Amygdala (tissue), 56 donors: ENCODE measurements around the gene FAM193A.

ENCODE experiments used
- DNase-seq, 56 donors: peaks; one replicate each; lab custom pipeline; 2025; lab: John Stamatoyannopoulos, UW

Gene FAM193A

DNA sequence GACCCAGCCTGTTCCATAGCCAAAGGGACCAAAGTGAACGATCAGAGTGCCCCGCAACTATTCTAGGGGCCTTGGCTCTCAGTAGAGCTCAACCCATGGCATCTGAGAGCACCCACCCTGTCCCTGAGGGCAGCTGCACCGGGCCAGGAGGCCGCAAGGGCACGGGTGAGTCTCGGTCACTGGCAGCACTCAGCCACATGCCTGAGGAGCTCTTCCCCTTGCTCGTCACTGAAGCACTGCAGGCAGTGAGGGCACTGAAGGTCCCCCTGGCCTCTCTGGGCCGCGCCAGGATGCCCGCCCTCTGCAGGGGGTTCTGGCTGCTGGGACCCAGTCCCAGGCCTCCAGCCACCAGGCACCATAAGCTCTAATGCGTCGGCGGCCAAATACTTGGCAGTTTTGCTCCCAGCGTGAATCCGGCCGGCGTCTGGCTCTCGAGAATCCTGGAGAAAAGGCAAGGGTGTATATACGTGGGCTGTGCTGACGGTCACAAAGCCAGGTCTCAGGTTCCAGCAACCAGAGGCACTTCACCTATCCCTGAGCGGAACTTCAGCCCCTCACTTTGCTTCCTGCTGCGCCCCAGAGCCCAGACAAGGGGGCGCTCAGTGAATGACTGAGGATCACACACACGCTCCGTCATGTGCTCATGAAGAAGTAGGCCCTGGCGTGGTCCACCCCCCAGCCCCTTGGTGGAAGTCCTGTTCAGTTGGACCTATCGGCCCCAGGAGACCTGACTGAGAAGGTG lies 205.8 kb downstream of the FAM193A start:
- no peak for DNase-seq

GRCh38 chr4:2742823-2743517 lies 206.5 kb downstream of the FAM193A start:
- DNase-seq = no peak

- DNase-seq = no peak
Observed at GRCh38 chr4:2743518-2744445, 207.3 kb downstream of the FAM193A start.

- DNase-seq = no peak
Observed at GRCh38 chr4:2744576-2745270, 208.3 kb downstream of the FAM193A start.

- DNase-seq = no peak
Observed at GRCh38 chr4:2745516-2745915, 209.1 kb downstream of the FAM193A start.

GRCh38 chr4:2745981-2746806 lies 209.7 kb downstream of the FAM193A start:
- no peak for DNase-seq

- no peak for DNase-seq
Observed at GRCh38 chr4:2746891-2747695, 210.6 kb downstream of the FAM193A start.

DNA sequence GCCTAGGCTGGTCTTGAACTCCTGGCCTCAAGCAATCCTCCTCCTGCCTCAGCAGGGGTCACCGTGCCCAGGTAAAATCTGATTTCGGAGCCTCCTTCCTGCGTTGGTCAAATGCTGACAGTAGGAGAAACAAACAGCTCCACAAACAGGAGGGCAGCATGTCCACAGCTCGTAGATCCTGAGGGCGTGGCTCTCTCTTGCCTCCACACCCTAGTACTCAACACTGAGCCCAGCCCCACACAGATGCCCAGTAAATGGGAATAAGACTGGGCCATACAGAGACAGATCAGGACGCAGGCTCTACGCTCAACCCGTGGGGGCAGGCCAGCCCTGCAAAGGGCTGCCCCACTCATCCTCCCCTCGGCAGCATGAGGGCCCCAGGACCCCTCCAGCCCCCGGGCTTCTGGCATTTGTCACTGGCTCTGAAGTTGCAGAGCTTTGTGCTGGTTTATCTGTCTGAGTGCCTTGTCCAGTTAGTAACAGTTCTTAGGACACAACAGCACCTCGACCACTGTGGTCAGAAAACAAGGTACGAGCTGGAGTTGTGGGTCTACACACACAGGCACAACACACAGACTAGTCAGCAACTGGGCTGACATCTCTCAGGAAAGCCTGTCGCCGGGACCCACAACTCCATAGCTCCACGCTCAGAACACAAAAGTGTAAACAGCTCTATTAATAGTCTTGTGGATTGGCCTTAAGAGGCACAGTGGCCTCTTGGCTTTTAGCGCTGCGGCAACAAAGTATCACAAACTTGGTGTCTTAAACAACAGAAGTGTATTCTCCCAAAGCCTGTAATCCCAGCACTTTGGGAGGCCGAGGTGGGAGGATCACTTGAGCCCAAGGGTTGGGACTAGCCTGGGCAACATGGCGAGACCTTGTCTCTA lies 214.5 kb downstream of the FAM193A start:
- DNase-seq = no peak

DNA sequence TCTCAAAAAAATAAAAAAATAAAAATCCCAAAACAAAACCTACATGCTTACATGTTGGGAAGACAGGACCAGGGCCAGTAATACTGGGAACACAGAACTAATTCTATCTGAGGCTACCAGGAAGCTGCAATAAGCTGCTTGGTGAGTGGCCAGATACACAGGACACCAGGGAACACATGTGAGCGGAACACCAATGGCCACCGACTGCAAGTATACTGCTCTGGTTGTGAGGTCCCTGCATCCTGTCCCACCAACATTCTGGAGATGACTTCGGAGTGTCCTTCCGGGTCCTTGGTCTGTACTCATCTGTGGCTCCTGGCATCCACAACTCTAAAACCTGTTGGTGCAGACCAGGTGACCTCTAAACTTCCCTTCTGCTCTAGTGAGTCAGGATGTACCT lies 217.0 kb downstream of the FAM193A start:
- DNase-seq = no peak

GRCh38 chr4:2754848-2755819 lies 218.7 kb downstream of the FAM193A start:
- DNase-seq = no peak

- peak in 53 of 56 donors; percentile 14 to 84 (median 63) for DNase-seq
Observed at GRCh38 chr4:2755821-2756690, 219.6 kb downstream of the FAM193A start, which contains the start of gene TNIP2. TNIP2 (minus strand) TSS chr4:2756336; CDS start chr4:2756289, 47 bp downstream.

DNA sequence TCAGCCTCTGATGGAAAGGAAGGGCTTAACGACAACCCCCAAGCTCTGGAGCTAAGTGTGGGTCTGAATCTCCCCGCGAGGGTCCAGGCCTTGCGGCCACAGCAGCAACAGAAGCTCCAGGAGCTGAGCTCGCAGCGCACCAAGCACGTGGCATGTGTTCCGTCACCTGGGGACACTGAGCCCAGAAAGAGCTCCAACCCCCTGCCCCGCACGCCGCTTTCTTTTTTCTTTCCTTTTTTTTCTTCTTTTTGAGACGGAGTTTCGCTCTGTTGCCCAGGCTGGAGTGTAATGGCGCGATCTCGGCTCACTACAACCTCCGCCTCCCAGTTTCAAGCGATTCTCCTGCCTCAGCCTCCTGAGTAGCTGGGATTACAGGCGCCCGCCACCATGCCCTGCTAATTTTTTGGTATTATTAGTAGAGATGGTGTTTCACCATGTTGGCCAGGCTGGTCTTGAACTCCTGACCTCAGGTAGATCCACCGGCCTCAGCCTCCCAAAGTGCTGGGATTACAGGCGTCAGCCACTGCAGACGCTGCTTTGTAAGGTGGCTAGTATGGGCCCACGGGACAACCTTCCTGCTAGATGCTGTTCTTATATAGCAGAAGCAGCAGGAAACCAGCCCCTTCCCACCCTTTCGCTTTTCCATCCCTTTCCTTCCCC lies 220.4 kb downstream of the FAM193A start:
- DNase-seq = no peak

DNA sequence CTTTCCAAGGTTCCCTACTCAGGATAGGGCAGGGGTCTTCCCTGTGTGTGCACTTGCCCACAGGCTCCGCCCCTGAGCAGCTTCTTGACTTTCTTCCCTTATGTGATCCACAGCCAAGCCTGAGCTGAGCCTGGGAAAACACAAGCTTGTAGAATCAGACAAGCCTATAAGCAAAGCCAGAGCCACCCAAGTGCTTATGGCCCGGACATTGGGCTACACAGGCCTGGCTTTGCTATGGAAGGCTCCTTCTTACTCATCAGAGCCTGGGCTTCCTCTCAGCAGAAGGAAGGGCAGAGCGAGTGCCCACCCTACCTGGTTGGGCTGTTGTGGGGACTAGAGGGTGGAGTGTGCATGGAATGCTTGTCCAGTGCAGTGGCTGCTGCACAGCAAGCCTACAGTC lies 221.0 kb downstream of the FAM193A start:
- no peak for DNase-seq

DNA sequence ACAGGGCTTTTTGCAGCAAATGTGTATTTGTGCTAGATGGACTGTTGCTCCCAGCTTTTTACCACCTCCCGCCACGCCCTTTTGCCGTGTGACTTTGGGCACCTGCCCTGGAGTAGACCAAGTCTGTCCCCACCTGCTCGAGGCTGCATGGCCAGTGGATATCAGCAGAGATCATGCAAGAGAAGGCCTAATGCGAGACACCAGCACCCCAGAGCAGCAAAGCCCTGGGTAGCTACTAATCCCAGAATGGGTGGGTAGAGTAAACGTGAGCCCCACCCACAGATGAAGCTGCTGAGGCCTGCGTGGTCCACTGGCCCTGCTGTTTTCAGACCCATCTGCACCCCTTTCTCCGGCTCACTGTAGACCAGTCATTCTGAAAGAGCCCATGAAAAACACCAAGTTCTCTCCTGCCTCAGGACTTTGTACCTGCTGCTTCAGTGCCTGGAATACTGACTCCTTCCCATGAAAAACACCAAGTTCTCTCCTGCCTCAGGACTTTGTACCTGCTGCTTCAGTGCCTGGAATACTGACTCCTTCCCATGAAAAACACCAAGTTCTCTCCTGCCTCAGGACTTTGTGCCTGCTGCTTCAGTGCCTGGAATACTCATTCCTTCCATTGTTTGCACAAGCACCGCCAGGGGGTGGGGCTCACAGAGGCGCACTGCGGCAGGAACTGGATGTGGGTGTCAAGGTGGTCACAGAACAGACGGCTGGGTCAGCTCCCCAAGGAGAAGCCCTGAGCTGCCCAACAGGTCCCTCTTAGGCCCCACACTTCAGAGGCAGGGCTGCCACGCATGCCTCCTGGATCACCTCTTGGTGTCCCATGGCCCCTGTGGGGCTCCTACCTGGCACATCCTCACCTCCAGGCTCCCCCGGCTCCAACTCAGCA lies 224.8 kb downstream of the FAM193A start:
- DNase-seq = no peak
